Testis (tissue), 3 donors: Measurements from ENCODE around the gene GLYR1. TPM values are rescaled to one million over a fixed set of nuclear protein-coding genes. Genes with fewer than 3 reads are reported as not detected.

Experiments
- DNase-seq: peaks from one replicate; pipeline ENCODE4 v3.0.0-alpha.2; 2019
- H3K27ac ChIP-seq, 2 donors: fragments of 200-600 bp; sonication (generic); one replicate each; pipeline ENCODE4 v1.5.1; 2019
- H3K27me3 ChIP-seq: fragments of 200-600 bp; sonication (generic); one replicate; pipeline ENCODE4 v1.5.1; 2019
- H3K36me3 ChIP-seq: fragments of 200-600 bp; sonication (generic); one replicate; pipeline ENCODE4 v1.5.1; 2017; ENCODE audit warnings: low read depth; ENCODE audit errors: missing control alignments
- H3K4me1 ChIP-seq: fragments of 200-600 bp; sonication (generic); one replicate; pipeline ENCODE4 v1.5.1; 2019
- H3K4me3 ChIP-seq, 2 donors: fragments of 200-600 bp; sonication (generic); one replicate each; pipeline ENCODE4 v1.5.1; 2017 to 2019
- H3K9me3 ChIP-seq: fragments of 200-600 bp; sonication (generic); one replicate; pipeline ENCODE4 v1.5.1; 2017
- POLR2A ChIP-seq: fragments of 450-650 bp; IDR thresholded peaks from one replicate; pipeline ENCODE4 v1.6.1; 2017; ENCODE audit warnings: antibody characterized with exemption, mild to moderate bottlenecking, moderate library complexity
- WGBS, 2 donors: methylation state at CpG; one replicate each; pipeline ENCODE4 v1.1.5; 2018; 5-methylcytosine and 5-hydroxymethylcytosine counted together
- intact Hi-C: fragments of 100-400 bp; cut with DNase I; formaldehyde crosslinking; loops from one replicate; pipeline ENCODE4 v1.15.1; 2023; ENCODE audit warnings: low total_unique reads
- polyA plus RNA-seq: library from polyadenylated mRNA; stranded (reverse); fragments of 350-450 nt; fragmentation: Illumina TruSeq; extraction: RNeasy Lipid Tissue Mini Kit (QIAGEN cat#74804); gene quantifications from one replicate; pipeline ENCODE4 v1.2.3, GENCODE V29; 2014; ENCODE audit warnings: low read depth, low replicate concordance; ENCODE audit not compliant: insufficient read depth
- total RNA-seq, 2 donors: library from RNA; depleted of rRNA; stranded (reverse); fragments of >200 nt; gene quantifications; one replicate each; pipeline ENCODE4 v1.2.3, GENCODE V29; 2016
- TF ChIP-seq, protein P1 (sequence below), 3 experiments: fragments of 450-650 bp in 2 of 3; fragments of 200-600 bp in 1 of 3; sonication (generic) in 1 of 3; IDR thresholded peaks; one replicate each; pipeline ENCODE4 v1.5.1; 2016 to 2019; ENCODE audit warnings: antibody characterized with exemption in 3 of 3, mild to moderate bottlenecking in 2 of 3, moderate library complexity in 1 of 3

Gene GLYR1
- total and polyA plus RNA-seq, 3 donors from 2014 or later: 66.6 to 83.5 (median 70.5) TPM

GRCh38 chr16:4847774-4848587 lies 893 bp upstream of the GLYR1 start:
- intact Hi-C loops: no loop called here
- peaks cover 26% of the 10 kb centered on the region for H3K4me1 ChIP-seq
- WGBS, 2 donors: 0 to 1% methylated on average over 13 to 80 of the region's 83 CpGs

GRCh38 chr16:4846503-4846900 lies 586 bp downstream of the GLYR1 start:
- Histone ChIP-seq H3K27ac (peak overlapping the region; percentile 83 to 96), H3K36me3 (no peaks in the 10 kb centered on the region), H3K4me1 (peaks cover 16% of the 10 kb centered on the region), H3K27me3 (no peaks in the 10 kb centered on the region), H3K9me3 (no peaks in the 10 kb centered on the region), H3K4me3 (peak overlapping the region; percentile 81 to 96)
- 0% methylated on average over 5 to 27 of the region's 27 CpGs for WGBS, 2 donors
- no peak for TF ChIP-seq POLR2A
- TF ChIP-seq, protein P1, sequence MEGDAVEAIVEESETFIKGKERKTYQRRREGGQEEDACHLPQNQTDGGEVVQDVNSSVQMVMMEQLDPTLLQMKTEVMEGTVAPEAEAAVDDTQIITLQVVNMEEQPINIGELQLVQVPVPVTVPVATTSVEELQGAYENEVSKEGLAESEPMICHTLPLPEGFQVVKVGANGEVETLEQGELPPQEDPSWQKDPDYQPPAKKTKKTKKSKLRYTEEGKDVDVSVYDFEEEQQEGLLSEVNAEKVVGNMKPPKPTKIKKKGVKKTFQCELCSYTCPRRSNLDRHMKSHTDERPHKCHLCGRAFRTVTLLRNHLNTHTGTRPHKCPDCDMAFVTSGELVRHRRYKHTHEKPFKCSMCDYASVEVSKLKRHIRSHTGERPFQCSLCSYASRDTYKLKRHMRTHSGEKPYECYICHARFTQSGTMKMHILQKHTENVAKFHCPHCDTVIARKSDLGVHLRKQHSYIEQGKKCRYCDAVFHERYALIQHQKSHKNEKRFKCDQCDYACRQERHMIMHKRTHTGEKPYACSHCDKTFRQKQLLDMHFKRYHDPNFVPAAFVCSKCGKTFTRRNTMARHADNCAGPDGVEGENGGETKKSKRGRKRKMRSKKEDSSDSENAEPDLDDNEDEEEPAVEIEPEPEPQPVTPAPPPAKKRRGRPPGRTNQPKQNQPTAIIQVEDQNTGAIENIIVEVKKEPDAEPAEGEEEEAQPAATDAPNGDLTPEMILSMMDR (IDR thresholded peaks at IDR 0.05): no peak
- peak; percentile 79 for DNase-seq
- intact Hi-C loops: no loop called here

More at GRCh38 chr16:4847774-4848587, 893 bp upstream of the GLYR1 start:
- no peaks in the 10 kb centered on the region for H3K9me3 ChIP-seq
- DNase-seq: peak; percentile 71
- H3K4me3 ChIP-seq: peak overlapping the region; percentile 81 to 96
- no peaks in the 10 kb centered on the region for H3K27me3 ChIP-seq
- no peaks in the 10 kb centered on the region for H3K36me3 ChIP-seq
- H3K27ac ChIP-seq: peak overlapping the region; percentile 83 to 96
- TF ChIP-seq, protein P1 (IDR thresholded peaks at IDR 0.05): no peak
- no peak for TF ChIP-seq POLR2A

DNA sequence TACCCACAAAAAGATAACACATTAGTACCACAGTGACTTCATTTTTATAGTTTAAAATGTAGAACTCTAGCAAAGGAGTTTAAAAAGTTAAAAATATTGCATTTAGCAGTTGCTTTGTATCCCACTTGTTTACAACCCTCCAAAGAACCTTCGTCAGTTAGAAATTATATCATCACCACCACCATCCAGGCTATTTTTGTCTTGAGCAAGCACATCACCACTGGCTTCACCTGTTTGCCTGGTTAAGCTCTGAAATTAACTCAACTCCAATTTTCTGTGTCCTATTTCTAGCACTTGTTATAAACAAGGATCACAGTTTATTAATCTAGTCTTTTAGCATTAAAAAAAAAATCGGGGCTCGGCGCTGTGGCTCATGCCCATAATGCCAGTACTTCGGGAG lies 6.1 kb downstream of the GLYR1 start:
- TF ChIP-seq POLR2A: no peak
- TF ChIP-seq, protein P1 (IDR thresholded peaks at IDR 0.05): no peak
- no peaks in the 10 kb centered on the region for H3K27me3 ChIP-seq
- peaks cover 1% of the 10 kb centered on the region for H3K4me1 ChIP-seq
- H3K27ac ChIP-seq: no peak overlapping the region
- DNase-seq: no peak
- H3K36me3 ChIP-seq: no peaks in the 10 kb centered on the region
- intact Hi-C loops: no loop called here
- H3K4me3 ChIP-seq: no peak overlapping the region
- H3K9me3 ChIP-seq: no peaks in the 10 kb centered on the region
- 77 to 78% methylated on average over 5 of the region's 5 CpGs for WGBS, 2 donors

DNA sequence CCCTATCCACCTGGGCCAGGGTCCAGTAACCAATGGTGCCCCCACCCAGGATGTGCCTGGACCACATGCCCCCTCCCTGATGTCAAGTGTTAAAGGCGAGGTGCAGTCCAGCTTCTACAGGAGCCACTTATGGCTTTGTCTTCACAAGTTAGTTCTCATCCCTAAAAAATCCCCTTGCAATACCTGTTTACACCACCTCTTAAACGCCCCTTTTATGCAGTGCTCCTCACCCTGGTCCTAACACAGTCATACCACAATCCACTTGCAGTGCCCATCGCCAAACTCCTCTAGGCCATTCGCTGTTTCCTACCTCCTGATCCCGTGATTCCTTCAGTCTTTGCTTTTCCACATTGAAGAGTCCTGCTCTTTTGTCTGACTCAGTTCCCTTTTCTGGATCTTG lies 7.1 kb downstream of the GLYR1 start:
- no peaks in the 10 kb centered on the region for H3K4me1 ChIP-seq
- no peak for TF ChIP-seq POLR2A
- TF ChIP-seq, protein P1 (IDR thresholded peaks at IDR 0.05): no peak
- H3K36me3 ChIP-seq: no peaks in the 10 kb centered on the region
- no peak overlapping the region for H3K4me3 ChIP-seq
- no peaks in the 10 kb centered on the region for H3K27me3 ChIP-seq
- no peak overlapping the region for H3K27ac ChIP-seq
- DNase-seq: no peak
- H3K9me3 ChIP-seq: no peaks in the 10 kb centered on the region
- intact Hi-C loops: no loop called here
- WGBS, 2 donors: 90 to 93% methylated on average over 5 of the region's 5 CpGs
